Body of pancreas (tissue), 4 donors: ENCODE measurements around the gene KRTAP10-11. TPM values are rescaled to one million over a fixed set of nuclear protein-coding genes. Genes with fewer than 3 reads are reported as not detected.
"Not testable (repeated sequence)": the region's sequence is repeated elsewhere in the genome, so short reads cannot be mapped to it uniquely, and the experiment has no call there.

Experiments
- ATAC-seq: fragments of 150-250 bp; one replicate; pipeline ENCODE4 v1.9.1; 2016
- DNase-seq, 4 donors: peaks; one replicate each; pipeline ENCODE4 v3.0.0-alpha.2; 2019
- H3K27ac ChIP-seq, 4 donors: fragments of 200-600 bp; sonication (generic); 1 replicate in 3 of 4; 2 replicates in 1 of 4; pipeline versions ENCODE4 v1.5.1 to v1.6.1; 2016 to 2019; ENCODE audit warnings: mild to moderate bottlenecking in 1 of 4, mixed read lengths in 1 of 4, moderate library complexity in 1 of 4
- H3K27me3 ChIP-seq, 2 donors: fragments of 200-600 bp; sonication (generic); one replicate each; pipeline ENCODE4 v1.6.0; 2016; ENCODE audit warnings: mild to moderate bottlenecking in 1 of 2
- H3K36me3 ChIP-seq, 2 donors: fragments of 200-600 bp; sonication (generic); replicated peaks in 1 of 2; 2 replicates each; pipeline ENCODE4 v1.5.1; 2016; ENCODE audit warnings: low read depth in 2 of 2; ENCODE audit not compliant: insufficient read depth in 1 of 2
- H3K4me1 ChIP-seq: fragments of 200-600 bp; sonication (generic); one replicate; pipeline ENCODE4 v1.6.0; 2016
- H3K4me3 ChIP-seq, 2 donors: fragments of 200-600 bp; sonication (generic); 1 replicate in 1 of 2; 2 replicates in 1 of 2; pipeline ENCODE4 v1.5.1; 2016 to 2019
- H3K9me3 ChIP-seq, 3 donors: fragments of 200-600 bp; sonication (generic); 1 replicate in 2 of 3; 2 replicates in 1 of 3; pipeline ENCODE4 v1.5.1; 2016
- POLR2A ChIP-seq, 3 donors: fragments of 450-650 bp; IDR thresholded peaks; one replicate each; pipeline ENCODE4 v1.6.1; 2016; ENCODE audit warnings: antibody characterized with exemption in 3 of 3, mild to moderate bottlenecking in 2 of 3
- WGBS, 2 donors: methylation state at CpG; one replicate each; pipeline ENCODE4 v1.1.5; 2017; 5-methylcytosine and 5-hydroxymethylcytosine counted together
- intact Hi-C: fragments of 100-400 bp; cut with DNase I; formaldehyde crosslinking; loops from one replicate; pipeline ENCODE4 v1.15.1; 2023
- total RNA-seq, 2 donors: library from RNA; depleted of rRNA; stranded (reverse); fragments of >200 nt; gene quantifications; one replicate each; pipeline ENCODE4 v1.1.0, GENCODE V29; 2016
- TF ChIP-seq, protein P1 (sequence below), 7 experiments: fragments of 450-650 bp in 4 of 7; fragments of 200-600 bp in 3 of 7; sonication (generic) in 3 of 7; IDR thresholded peaks; one replicate each; pipeline ENCODE4 v1.5.1; 2016 to 2019; ENCODE audit warnings: antibody characterized with exemption in 7 of 7

Gene KRTAP10-11
- total RNA-seq, 2 donors from 2014 or later = not detected

DNA sequence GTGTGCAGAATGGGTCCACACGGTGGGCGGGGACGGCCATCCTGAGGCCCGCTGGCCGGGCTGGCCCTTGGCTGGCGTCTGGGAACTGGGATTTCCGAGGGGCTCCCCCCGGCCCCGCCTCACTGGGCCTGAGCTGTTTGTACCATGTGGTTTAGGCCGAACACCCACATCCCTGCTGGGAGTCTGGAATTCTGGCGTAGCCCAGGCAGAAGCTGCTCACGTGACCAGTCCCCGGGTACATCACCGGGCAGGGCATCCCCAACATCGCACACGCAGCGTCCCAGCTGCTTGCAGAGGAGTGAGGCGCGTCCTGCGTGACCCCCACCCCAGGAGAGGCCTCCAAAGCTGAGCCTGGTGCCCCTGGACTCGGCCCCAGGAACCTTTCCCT, 43.8 kb upstream of the KRTAP10-11 start:
- H3K36me3 ChIP-seq = no peaks in the 10 kb centered on the region
- intact Hi-C loops = no loop called here
- ATAC-seq = no peak

GRCh38 chr21:44603109-44603875, 42.9 kb upstream of the KRTAP10-11 start:
- Histone ChIP-seq H3K27ac (no peak overlapping the region), H3K4me3 (no peak overlapping the region), H3K36me3 (no peaks in the 10 kb centered on the region), H3K4me1 (no peaks in the 10 kb centered on the region), H3K27me3 (no peaks in the 10 kb centered on the region), H3K9me3 (no peaks in the 10 kb centered on the region)
- no peak for ATAC-seq
- 47 to 57% methylated on average over 6 to 17 of the region's 17 CpGs for WGBS, 2 donors
- no peak for DNase-seq
- intact Hi-C loops = no loop called here
- no peak for TF ChIP-seq POLR2A (IDR thresholded peaks at IDR 0.05)
- TF ChIP-seq, protein P1, sequence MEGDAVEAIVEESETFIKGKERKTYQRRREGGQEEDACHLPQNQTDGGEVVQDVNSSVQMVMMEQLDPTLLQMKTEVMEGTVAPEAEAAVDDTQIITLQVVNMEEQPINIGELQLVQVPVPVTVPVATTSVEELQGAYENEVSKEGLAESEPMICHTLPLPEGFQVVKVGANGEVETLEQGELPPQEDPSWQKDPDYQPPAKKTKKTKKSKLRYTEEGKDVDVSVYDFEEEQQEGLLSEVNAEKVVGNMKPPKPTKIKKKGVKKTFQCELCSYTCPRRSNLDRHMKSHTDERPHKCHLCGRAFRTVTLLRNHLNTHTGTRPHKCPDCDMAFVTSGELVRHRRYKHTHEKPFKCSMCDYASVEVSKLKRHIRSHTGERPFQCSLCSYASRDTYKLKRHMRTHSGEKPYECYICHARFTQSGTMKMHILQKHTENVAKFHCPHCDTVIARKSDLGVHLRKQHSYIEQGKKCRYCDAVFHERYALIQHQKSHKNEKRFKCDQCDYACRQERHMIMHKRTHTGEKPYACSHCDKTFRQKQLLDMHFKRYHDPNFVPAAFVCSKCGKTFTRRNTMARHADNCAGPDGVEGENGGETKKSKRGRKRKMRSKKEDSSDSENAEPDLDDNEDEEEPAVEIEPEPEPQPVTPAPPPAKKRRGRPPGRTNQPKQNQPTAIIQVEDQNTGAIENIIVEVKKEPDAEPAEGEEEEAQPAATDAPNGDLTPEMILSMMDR (IDR thresholded peaks at IDR 0.05) = no peak

More for the DNA sequence above, 43.8 kb upstream of the KRTAP10-11 start:
- no peak for DNase-seq
- Histone ChIP-seq H3K4me1 (no peaks in the 10 kb centered on the region), H3K27me3 (no peaks in the 10 kb centered on the region), H3K27ac (no peak overlapping the region), H3K9me3 (no peaks in the 10 kb centered on the region), H3K4me3 (no peak overlapping the region)
- 51% methylated on average over 17 of the region's 21 CpGs; no CpG with 5 or more reads in 1 of the 2 donors for WGBS, 2 donors
- TF ChIP-seq, protein P1 (IDR thresholded peaks at IDR 0.05) = no peak
- TF ChIP-seq POLR2A (IDR thresholded peaks at IDR 0.05) = no peak

DNA sequence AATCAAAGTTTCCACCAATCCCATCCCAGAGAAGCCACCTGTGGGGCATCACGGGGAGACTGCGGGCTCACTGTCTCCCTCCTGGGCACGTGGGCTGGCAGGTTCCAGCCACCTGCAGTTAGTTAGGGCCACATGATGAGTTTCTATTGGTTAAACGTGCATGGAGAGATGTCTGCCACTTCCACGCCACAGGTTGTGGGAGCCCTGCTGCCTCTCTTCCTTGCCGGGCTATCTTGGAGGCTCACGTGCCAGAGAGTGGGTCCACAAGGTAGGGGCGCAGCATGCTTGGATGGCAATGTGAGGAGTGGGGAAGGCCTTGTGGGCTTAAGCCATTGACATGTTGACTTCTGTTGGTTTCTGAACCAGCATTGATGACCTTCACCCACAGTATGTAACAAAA, 42.3 kb upstream of the KRTAP10-11 start:
- no peaks in the 10 kb centered on the region for H3K4me1 ChIP-seq
- 74 to 77% methylated on average over 8 of the region's 8 CpGs for WGBS, 2 donors
- no peak overlapping the region for H3K27ac ChIP-seq
- H3K9me3 ChIP-seq = peaks cover 0 to 3% (median 0%) of the 10 kb centered on the region in 3 donors
- TF ChIP-seq, protein P1 (IDR thresholded peaks at IDR 0.05) = no peak
- no peak for TF ChIP-seq POLR2A (IDR thresholded peaks at IDR 0.05)
- no peak for DNase-seq
- no peak overlapping the region for H3K4me3 ChIP-seq
- no peak for ATAC-seq
- H3K27me3 ChIP-seq = no peaks in the 10 kb centered on the region
- no peaks in the 10 kb centered on the region for H3K36me3 ChIP-seq
- intact Hi-C loops = no loop called here

- ATAC-seq (no peak), DNase-seq (no peak)
- Histone ChIP-seq H3K36me3 (no peaks in the 10 kb centered on the region), H3K27me3 (no peaks in the 10 kb centered on the region), H3K4me3 (no peak overlapping the region), H3K27ac (no peak overlapping the region), H3K9me3 (peaks cover 0 to 22% (median 0%) of the 10 kb centered on the region in 3 donors), H3K4me1 (no peaks in the 10 kb centered on the region)
- whole genome bisulfite sequencing, 2 donors = 57 to 62% methylated on average over 4 of the region's 4 CpGs
- intact Hi-C loops = no loop called here
- TF ChIP-seq, protein P1 (IDR thresholded peaks at IDR 0.05) = no peak
Observed at GRCh38 chr21:44606495-44606894, 39.7 kb upstream of the KRTAP10-11 start.

DNA sequence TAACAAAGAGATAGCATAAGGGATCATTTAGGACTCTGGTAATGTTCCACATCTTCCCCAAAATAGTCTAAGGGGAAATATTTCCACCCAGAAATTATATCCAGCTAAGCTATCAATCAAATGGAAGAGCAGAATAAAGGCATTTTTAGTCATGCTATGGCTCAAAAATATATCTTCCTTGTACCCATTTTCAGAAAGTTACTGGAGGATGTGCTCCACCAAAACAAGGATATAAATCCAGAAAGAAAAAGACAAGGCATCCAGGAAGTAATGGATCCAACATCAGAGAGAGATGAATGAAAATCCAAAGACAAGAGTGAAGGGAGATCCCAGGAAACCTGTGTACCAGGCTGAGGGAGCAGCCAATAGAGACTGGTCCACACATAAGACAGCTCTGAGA, 37.0 kb upstream of the KRTAP10-11 start:
- TF ChIP-seq POLR2A (IDR thresholded peaks at IDR 0.05) = no peak
- TF ChIP-seq, protein P1 (IDR thresholded peaks at IDR 0.05) = no peak
- Histone ChIP-seq H3K9me3 (peaks cover 0 to 26% (median 0%) of the 10 kb centered on the region in 3 donors), H3K4me3 (no peak overlapping the region), H3K36me3 (no peaks in the 10 kb centered on the region), H3K4me1 (no peaks in the 10 kb centered on the region), H3K27me3 (no peaks in the 10 kb centered on the region), H3K27ac (no peak overlapping the region)
- DNase-seq (no peak), ATAC-seq (no peak)
- intact Hi-C loops = no loop called here

DNA sequence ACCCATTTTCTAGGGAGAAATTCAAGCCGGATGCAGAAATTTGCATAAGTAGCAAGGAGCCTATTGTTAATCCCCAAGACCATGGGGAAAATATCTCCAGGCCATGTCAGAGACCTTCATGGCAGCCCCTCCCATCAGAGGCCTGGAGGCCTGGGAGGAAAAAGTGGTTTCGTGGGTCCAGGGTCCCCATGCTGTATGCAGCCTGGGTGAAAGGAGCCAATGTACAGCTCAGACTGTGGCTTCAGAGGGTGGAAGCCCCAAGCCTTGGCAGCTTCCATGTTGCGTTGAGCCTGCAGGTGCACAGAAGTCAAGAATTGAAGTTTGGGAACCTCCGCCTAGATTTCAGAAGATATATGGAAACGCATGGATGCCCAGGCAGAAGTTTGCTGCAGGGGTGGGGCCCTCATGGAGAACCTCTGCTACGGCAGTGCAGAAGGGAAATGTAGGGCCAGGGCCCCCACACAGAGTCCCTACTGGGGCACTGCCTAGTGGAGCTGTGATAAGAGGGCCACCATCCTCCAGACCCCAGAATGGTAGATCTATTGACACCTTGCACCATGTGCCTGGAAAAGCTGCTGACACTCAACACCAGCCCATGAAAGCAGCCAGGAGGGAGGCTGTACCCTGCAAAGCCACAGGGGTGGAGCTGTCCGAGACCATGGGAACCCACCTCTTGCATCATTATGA, 35.9 kb upstream of the KRTAP10-11 start:
- intact Hi-C loops, H3K27me3 ChIP-seq, H3K4me1 ChIP-seq, H3K36me3 ChIP-seq, H3K4me3 ChIP-seq, DNase-seq, ATAC-seq, H3K27ac ChIP-seq: not testable (repeated sequence)
- WGBS, 2 donors = 82 to 88% methylated on average over 6 to 7 of the region's 7 CpGs
- H3K9me3 ChIP-seq = peaks cover 0 to 26% (median 0%) of the 10 kb centered on the region in 3 donors
